ENCODE measurements around the gene N4BP2L2.

Gene N4BP2L2

DNA sequence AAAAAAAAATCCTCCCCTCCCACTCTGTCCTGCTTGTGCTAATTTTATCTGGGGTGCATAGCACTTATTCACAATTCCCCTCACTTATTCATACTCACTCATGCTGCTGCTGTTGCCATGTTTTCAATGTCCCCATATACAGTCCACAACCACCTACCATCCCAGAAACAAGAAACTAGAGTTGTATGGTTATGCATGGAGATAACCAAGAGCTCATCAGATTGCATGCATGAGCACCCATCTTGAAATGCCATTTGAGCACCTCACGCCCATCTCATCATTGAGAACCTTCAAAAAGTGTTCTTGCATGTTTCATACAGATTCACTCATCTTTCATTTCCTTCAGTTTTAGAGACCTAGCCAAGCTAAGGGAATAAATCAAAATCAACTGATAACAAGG lies 15.1 kb upstream of the N4BP2L2 start:
- no peaks in the 10 kb centered on the region for H3K9me3 ChIP-seq
- H3K4me3 ChIP-seq (ENCODE audit: low read depth in 1 of 2, low read length in 1 of 2), result no peak overlapping the region
- H3K27me3 ChIP-seq, result no peaks in the 10 kb centered on the region

DNA sequence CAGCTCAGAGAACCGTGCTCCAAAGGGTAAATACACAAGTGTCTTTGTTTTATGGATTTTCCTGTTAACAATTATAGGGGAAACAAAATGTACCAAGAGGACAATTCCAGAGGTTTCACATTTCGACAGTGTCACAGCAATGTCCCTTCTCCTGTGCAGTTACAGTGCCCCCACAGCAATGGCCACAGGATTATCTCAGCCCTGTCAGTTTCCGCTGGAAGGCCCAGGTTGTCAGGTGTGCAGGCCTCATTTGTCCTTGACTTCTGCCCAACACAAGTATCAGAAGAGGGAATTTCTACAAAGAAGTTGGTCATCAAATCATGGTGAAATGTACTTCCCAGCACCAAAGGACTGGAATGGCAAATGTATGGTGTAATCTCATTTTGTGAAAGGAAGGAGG lies 11.2 kb upstream of the N4BP2L2 start:
- Histone ChIP-seq H3K4me3 (ENCODE audit: low read depth in 1 of 2, low read length in 1 of 2) (no peak overlapping the region), H3K27ac (no peak overlapping the region), H3K4me1 (ENCODE audit: control insufficient read depth in 1 of 2, insufficient read depth in 1 of 2, low read depth in 1 of 2, low read length in 1 of 2) (no peaks in the 10 kb centered on the region), H3K9me3 (no peaks in the 10 kb centered on the region), H3K27me3 (no peaks in the 10 kb centered on the region), H3K36me3 (no peaks in the 10 kb centered on the region)
- TF ChIP-seq, protein P1, sequence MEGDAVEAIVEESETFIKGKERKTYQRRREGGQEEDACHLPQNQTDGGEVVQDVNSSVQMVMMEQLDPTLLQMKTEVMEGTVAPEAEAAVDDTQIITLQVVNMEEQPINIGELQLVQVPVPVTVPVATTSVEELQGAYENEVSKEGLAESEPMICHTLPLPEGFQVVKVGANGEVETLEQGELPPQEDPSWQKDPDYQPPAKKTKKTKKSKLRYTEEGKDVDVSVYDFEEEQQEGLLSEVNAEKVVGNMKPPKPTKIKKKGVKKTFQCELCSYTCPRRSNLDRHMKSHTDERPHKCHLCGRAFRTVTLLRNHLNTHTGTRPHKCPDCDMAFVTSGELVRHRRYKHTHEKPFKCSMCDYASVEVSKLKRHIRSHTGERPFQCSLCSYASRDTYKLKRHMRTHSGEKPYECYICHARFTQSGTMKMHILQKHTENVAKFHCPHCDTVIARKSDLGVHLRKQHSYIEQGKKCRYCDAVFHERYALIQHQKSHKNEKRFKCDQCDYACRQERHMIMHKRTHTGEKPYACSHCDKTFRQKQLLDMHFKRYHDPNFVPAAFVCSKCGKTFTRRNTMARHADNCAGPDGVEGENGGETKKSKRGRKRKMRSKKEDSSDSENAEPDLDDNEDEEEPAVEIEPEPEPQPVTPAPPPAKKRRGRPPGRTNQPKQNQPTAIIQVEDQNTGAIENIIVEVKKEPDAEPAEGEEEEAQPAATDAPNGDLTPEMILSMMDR (IDR thresholded peaks at IDR 0.05), result no peak

More for the DNA sequence above, 15.1 kb upstream of the N4BP2L2 start:
- H3K36me3 ChIP-seq, result no peaks in the 10 kb centered on the region
- TF ChIP-seq, protein P1 (IDR thresholded peaks at IDR 0.05), result no peak
- no peaks in the 10 kb centered on the region for H3K4me1 ChIP-seq (ENCODE audit: control insufficient read depth in 1 of 2, insufficient read depth in 1 of 2, low read depth in 1 of 2, low read length in 1 of 2)
- H3K27ac ChIP-seq, result no peak overlapping the region

DNA sequence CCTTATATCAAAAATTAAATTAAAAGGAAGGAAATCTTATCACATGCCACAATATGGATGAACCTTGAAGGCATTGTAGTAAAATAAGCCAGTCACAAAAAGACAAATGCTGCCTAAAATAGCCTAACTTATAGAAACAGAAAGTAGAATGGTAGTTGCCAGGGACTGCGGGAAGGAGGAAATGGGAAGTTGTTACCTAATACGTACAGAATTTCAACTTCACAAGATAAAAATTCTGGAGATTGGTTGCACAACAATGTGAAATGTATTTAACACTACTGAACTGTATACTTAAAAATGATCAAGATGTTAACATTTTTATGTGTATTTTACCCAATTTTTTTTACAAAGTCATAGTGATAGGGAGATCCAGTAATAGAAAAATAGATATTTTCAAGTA lies 10.2 kb upstream of the N4BP2L2 start:
- Histone ChIP-seq H3K36me3 (no peaks in the 10 kb centered on the region), H3K9me3 (no peaks in the 10 kb centered on the region), H3K4me3 (ENCODE audit: low read depth in 1 of 2, low read length in 1 of 2) (no peak overlapping the region), H3K27me3 (no peaks in the 10 kb centered on the region), H3K27ac (no peak overlapping the region), H3K4me1 (ENCODE audit: control insufficient read depth in 1 of 2, insufficient read depth in 1 of 2, low read depth in 1 of 2, low read length in 1 of 2) (no peaks in the 10 kb centered on the region)
- TF ChIP-seq, protein P1 (IDR thresholded peaks at IDR 0.05), result no peak

DNA sequence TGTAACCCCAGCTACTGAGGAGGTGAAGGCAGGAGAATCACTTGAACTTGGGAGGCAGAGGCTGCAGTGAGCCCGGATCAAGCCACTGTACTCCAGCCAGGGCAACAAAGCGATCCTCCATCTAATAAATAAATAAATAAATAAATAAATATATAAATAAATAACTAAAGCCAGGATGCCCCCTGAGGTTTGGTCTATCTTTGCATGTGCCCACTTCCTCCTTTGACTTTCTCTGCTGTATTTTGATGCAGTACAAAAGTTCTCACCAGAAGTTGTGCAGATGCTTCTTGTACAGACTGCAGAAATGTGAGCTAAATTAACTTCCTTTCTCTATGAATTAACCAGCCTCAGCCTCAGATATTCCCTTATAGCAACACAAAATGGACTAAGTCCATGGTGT lies 6.5 kb upstream of the N4BP2L2 start:
- Histone ChIP-seq H3K4me3 (ENCODE audit: low read depth in 1 of 2, low read length in 1 of 2) (no peak overlapping the region), H3K9me3 (no peaks in the 10 kb centered on the region), H3K27ac (no peak overlapping the region), H3K27me3 (no peaks in the 10 kb centered on the region), H3K4me1 (ENCODE audit: control insufficient read depth in 1 of 2, insufficient read depth in 1 of 2, low read depth in 1 of 2, low read length in 1 of 2) (no peaks in the 10 kb centered on the region), H3K36me3 (no peaks in the 10 kb centered on the region)
- TF ChIP-seq, protein P1 (IDR thresholded peaks at IDR 0.05), result no peak

DNA sequence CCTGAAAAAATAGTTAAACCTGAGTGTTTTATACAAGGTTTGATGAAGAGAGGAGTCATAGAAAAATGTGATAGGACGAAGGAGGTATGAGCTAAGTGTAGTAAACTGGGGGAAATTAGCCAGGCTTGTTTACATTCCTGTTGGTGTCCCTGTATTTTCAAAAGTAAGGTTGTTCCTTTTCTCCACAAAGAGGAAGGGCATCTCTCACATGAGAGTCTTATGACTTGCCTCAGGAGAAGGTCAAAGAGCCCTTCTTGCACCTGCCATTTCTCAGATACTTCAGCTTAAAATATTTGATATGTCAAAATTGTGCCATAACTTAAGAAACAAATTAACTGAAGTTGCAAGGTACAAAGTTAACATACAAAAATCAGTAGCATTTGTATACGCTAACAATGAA lies 3.6 kb upstream of the N4BP2L2 start:
- Histone ChIP-seq H3K36me3 (no peaks in the 10 kb centered on the region), H3K4me3 (ENCODE audit: low read depth in 1 of 2, low read length in 1 of 2) (no peak overlapping the region), H3K9me3 (no peaks in the 10 kb centered on the region), H3K4me1 (ENCODE audit: control insufficient read depth in 1 of 2, insufficient read depth in 1 of 2, low read depth in 1 of 2, low read length in 1 of 2) (peaks cover 13 to 15% of the 10 kb centered on the region in 2 experiments), H3K27ac (no peak overlapping the region), H3K27me3 (no peaks in the 10 kb centered on the region)
- TF ChIP-seq, protein P1 (IDR thresholded peaks at IDR 0.05), result no peak

DNA sequence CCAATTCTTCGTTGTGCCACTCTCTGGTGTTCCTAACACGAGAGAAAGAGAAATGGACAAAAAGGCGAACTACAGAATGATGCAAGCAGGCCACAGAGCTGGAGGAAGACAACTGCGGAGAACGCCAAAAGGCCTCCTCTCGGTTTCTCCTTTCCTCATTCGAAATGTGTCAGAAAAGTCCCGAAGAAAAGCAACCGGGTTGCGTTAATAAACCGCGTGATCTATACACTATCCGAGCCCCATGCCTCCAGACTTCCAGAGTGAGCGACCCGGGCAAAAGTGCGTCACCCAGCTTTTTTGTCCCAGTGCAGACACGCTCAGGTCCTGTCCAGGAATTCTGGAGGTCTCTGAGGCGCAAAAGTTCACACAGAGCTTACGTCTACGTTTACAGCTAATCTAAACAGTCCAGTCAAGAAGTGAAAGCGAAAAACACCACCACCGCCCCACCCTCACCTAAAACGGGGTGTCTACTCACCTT lies 413 bp downstream of the N4BP2L2 start:
- no peaks in the 10 kb centered on the region for H3K27me3 ChIP-seq
- TF ChIP-seq, protein P1 (IDR thresholded peaks at IDR 0.05), result peak; percentile 4

More for the DNA sequence above, 413 bp downstream of the N4BP2L2 start:
- Histone ChIP-seq H3K9me3 (no peaks in the 10 kb centered on the region), H3K36me3 (peaks cover 20% of the 10 kb centered on the region), H3K27ac (peak overlapping the region; percentile 90), H3K4me3 (ENCODE audit: low read depth in 1 of 2, low read length in 1 of 2) (peak overlapping the region; percentile 81 to 87), H3K4me1 (ENCODE audit: control insufficient read depth in 1 of 2, insufficient read depth in 1 of 2, low read depth in 1 of 2, low read length in 1 of 2) (peaks cover 29 to 47% of the 10 kb centered on the region in 2 experiments)

Measured in neutrophil (primary cell).